ENCODE measurements around the gene KCNMA1. TPM values are rescaled to one million over a fixed set of nuclear protein-coding genes. Genes with fewer than 3 reads are reported as not detected.
A peak's percentile ranks its signal among the peaks of the same experiment; 100 is the strongest.

Gene KCNMA1
- total RNA-seq, 4 donors from 2014 or later, result 146 to 300 (median 265) TPM

DNA sequence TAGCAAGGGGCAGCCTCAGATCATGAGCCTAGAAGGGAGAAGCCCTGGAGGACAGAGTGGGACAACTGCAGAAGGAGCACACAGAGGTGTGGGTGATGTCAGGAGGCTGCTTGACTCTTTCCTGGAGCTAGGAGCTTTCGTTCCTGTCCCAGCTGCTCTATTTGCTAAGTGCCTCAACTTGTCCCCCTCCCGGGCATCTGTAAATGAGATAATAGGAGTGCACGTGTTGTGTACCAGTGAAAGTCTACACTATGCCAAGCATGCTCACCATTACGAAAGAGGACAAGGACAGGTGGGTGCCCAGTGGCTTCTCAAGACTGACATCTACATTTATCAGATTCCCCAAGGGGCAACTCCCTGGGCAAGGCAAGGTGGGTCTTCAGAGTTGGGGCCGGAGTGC is 162.7 kb downstream of the KCNMA1 start:
- Histone ChIP-seq H3K27ac (replicated peaks in 1 of 4) (peak overlapping the region in 1 of 4 donors; percentile 6), H3K4me1 (peaks cover 2 to 51% (median 34%) of the 10 kb centered on the region in 4 donors), H3K4me3 (no peak overlapping the region), H3K27me3 (no peaks in the 10 kb centered on the region), H3K36me3 (no peaks in the 10 kb centered on the region), H3K9me3 (no peaks in the 10 kb centered on the region)
- no peak for DNase-seq (ENCODE audit: extremely low spot score)
- TF ChIP-seq POLR2A (IDR thresholded peaks at IDR 0.05; ENCODE audit: low read depth), result no peak
- TF ChIP-seq EP300 (IDR thresholded peaks at IDR 0.05), result no peak
- TF ChIP-seq POLR2AphosphoS5 (IDR thresholded peaks at IDR 0.05), result no peak
- TF ChIP-seq, protein P1, sequence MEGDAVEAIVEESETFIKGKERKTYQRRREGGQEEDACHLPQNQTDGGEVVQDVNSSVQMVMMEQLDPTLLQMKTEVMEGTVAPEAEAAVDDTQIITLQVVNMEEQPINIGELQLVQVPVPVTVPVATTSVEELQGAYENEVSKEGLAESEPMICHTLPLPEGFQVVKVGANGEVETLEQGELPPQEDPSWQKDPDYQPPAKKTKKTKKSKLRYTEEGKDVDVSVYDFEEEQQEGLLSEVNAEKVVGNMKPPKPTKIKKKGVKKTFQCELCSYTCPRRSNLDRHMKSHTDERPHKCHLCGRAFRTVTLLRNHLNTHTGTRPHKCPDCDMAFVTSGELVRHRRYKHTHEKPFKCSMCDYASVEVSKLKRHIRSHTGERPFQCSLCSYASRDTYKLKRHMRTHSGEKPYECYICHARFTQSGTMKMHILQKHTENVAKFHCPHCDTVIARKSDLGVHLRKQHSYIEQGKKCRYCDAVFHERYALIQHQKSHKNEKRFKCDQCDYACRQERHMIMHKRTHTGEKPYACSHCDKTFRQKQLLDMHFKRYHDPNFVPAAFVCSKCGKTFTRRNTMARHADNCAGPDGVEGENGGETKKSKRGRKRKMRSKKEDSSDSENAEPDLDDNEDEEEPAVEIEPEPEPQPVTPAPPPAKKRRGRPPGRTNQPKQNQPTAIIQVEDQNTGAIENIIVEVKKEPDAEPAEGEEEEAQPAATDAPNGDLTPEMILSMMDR (IDR thresholded peaks at IDR 0.05), result no peak
- 86% methylated on average over 5 of the region's 5 CpGs for WGBS
- intact Hi-C loops (cut with DNase I), result no loop called here

DNA sequence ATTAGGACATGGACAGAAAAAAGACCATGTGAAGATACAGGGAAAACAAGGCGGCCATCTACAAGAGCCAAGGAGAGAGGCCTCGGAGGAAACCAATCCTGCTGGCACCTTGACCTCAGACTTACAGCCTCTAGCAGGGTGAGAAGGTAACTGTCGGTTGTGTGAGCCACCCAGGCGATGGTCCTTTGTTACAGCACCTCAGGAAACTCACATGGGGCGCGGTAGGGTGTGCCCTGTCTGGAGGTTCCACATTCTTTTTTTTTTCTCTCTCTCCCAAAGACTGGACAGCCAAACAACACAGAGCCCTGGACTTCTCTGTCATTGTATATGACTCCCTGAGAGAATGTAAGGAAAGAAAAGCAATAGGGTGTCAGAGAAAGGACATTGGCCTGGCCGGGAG is 163.2 kb downstream of the KCNMA1 start:
- Histone ChIP-seq H3K27ac (replicated peaks in 1 of 4) (no peak overlapping the region), H3K4me1 (peaks cover 2 to 49% (median 33%) of the 10 kb centered on the region in 4 donors), H3K4me3 (no peak overlapping the region), H3K9me3 (no peaks in the 10 kb centered on the region), H3K27me3 (no peaks in the 10 kb centered on the region), H3K36me3 (no peaks in the 10 kb centered on the region)
- 93% methylated on average over 7 of the region's 7 CpGs for WGBS
- DNase-seq (ENCODE audit: extremely low spot score), result no peak
- intact Hi-C loops (cut with DNase I), result no loop called here
- no peak for TF ChIP-seq EP300 (IDR thresholded peaks at IDR 0.05)
- no peak for TF ChIP-seq POLR2A (IDR thresholded peaks at IDR 0.05; ENCODE audit: low read depth)
- TF ChIP-seq, protein P1 (IDR thresholded peaks at IDR 0.05), result no peak
- TF ChIP-seq POLR2AphosphoS5 (IDR thresholded peaks at IDR 0.05), result no peak

DNA sequence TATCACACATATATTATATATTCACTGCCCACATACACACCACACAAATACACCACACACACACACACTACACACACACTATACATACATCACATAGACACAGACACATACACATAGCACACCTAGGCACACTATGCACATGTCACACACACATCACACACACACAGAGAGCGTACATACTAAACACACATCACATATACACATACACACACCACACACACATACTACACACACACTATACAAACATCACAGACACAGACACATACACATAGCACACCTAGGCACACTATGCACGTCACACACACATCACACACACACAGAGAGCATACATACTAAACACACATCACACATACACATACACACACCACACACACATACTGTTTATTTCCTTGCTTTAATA is 165.5 kb downstream of the KCNMA1 start:
- Histone ChIP-seq H3K27ac (replicated peaks in 1 of 4) (no peak overlapping the region), H3K36me3 (no peaks in the 10 kb centered on the region), H3K4me1 (peaks cover 2 to 34% (median 11%) of the 10 kb centered on the region in 4 donors), H3K9me3 (no peaks in the 10 kb centered on the region), H3K27me3 (no peaks in the 10 kb centered on the region), H3K4me3 (no peak overlapping the region)
- no peak for TF ChIP-seq POLR2A (IDR thresholded peaks at IDR 0.05; ENCODE audit: low read depth)
- TF ChIP-seq EP300 (IDR thresholded peaks at IDR 0.05), result no peak
- TF ChIP-seq, protein P1 (IDR thresholded peaks at IDR 0.05), result no peak
- no peak for TF ChIP-seq POLR2AphosphoS5 (IDR thresholded peaks at IDR 0.05)
- WGBS, result 91% methylated on average over 2 of the region's 2 CpGs
- no peak for DNase-seq (ENCODE audit: extremely low spot score)
- intact Hi-C loops (cut with DNase I), result no loop called here

DNA sequence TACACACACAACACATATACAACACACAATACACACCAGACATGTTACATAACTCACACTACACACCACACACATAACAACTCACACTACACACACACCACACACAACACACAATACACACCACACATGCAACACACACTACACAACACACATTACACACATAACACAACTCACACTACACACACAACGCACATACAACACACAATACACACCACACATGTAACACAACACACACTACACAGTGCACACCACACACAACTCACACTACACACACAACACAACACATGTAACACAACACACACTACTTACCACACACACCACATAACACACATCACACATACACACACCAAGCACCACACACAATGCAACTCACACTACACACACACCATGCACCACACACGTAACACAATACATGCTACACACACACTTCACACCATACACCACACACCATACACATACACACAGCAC is 166.5 kb downstream of the KCNMA1 start:
- H3K27me3 ChIP-seq, result no peaks in the 10 kb centered on the region
- H3K4me1 ChIP-seq, result peaks cover 2 to 42% (median 10%) of the 10 kb centered on the region in 4 donors
- H3K27ac ChIP-seq (replicated peaks in 1 of 4), result no peak overlapping the region
- TF ChIP-seq POLR2AphosphoS5 (IDR thresholded peaks at IDR 0.05) (no peak), POLR2A (IDR thresholded peaks at IDR 0.05; ENCODE audit: low read depth) (no peak), EP300 (IDR thresholded peaks at IDR 0.05) (no peak)
- TF ChIP-seq, protein P1 (IDR thresholded peaks at IDR 0.05), result no peak
- H3K4me3 ChIP-seq, result no peak overlapping the region
- no peaks in the 10 kb centered on the region for H3K36me3 ChIP-seq
- 98% methylated on average over 2 of the region's 2 CpGs for WGBS
- H3K9me3 ChIP-seq, result no peaks in the 10 kb centered on the region
- DNase-seq (ENCODE audit: extremely low spot score), result no peak
- intact Hi-C loops (cut with DNase I), result no loop called here

DNA sequence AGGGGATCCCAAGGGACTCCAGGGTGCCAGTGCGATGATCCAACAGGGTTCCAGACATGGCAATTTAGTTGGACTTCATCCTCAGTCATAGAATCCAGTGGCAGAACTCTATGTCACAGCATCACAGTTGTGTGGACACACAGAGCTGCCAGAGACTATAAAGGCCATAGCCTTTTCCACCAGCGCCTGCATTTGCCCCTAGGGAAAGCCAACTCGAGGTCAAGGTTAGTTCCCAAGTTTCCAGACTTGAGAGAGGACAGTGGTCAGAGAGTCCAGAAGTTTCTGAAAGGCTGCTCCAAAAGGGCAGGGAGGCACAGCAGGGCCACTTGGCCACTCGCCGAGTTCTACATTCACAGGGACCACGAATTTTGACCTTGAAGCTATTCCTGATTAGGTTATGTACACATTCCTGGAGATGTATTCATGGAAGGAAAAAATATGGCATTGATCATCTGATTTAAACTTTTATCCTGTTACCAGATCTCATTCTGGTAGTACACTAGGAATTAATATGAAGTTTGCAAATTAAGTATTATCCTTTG is 170.1 kb downstream of the KCNMA1 start:
- Histone ChIP-seq H3K4me3 (no peak overlapping the region), H3K9me3 (no peaks in the 10 kb centered on the region), H3K27me3 (no peaks in the 10 kb centered on the region), H3K27ac (replicated peaks in 1 of 4) (no peak overlapping the region), H3K4me1 (peaks cover 2 to 62% (median 38%) of the 10 kb centered on the region in 4 donors), H3K36me3 (no peaks in the 10 kb centered on the region)
- intact Hi-C loops (cut with DNase I), result no loop called here
- WGBS, result 65% methylated on average over 6 of the region's 6 CpGs
- TF ChIP-seq, protein P1 (IDR thresholded peaks at IDR 0.05), result no peak
- TF ChIP-seq POLR2AphosphoS5 (IDR thresholded peaks at IDR 0.05) (no peak), POLR2A (IDR thresholded peaks at IDR 0.05; ENCODE audit: low read depth) (no peak), EP300 (IDR thresholded peaks at IDR 0.05) (no peak)
- DNase-seq (ENCODE audit: extremely low spot score), result no peak
